Activated CD4-positive, alpha-beta T cell treated with anti-CD3 and anti-CD28 coated beads, Interleukin-2, amount 50 U/mL, for 24 hours (primary cell): Measurements from ENCODE around the gene CELF1.

Experiments
- DNase-seq, 2 donors: peaks; one replicate each; pipeline ENCODE4 v3.0.0-alpha.2; 2020; ENCODE audit warnings: low read depth in 1 of 2, low spot score in 1 of 2

Gene CELF1

DNA sequence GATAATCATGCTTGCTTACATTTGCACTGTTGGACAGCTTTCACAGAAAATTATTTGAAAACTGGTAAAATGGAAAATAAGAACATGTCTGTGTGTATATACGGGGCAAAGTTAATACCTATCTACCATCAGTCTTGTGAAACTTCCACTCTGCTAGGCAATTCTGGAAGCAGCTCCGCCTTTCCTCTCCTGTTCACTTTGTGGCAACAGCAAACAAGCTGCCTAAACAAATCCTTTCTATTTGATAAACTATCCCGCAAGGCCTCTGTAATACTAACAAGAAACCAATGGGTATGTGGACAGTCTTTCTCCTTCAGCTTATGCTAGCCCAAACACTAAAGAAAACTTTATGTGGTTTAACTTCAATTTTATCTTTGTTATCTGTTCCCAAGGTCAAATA is 64.8 kb downstream of the CELF1 start:
- no peak for DNase-seq

DNA sequence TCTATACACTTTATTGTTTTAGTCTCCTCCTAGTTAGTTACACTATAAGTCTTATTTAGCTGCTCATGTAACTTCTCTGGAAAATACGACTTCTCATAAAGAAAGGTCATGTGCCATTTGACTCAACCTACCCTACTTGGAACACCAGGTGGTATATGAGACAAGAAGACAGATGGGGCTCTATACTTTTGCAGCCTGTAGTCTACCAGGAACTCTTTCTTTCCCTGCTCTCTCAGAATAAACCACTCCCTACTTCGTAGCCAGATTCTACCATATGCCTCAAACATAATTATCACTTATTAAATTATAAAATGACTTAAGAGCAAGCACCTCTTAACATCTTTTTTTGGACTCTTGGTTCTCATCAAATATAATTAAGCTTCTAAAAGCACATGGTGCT is 65.5 kb downstream of the CELF1 start:
- DNase-seq: no peak

DNA sequence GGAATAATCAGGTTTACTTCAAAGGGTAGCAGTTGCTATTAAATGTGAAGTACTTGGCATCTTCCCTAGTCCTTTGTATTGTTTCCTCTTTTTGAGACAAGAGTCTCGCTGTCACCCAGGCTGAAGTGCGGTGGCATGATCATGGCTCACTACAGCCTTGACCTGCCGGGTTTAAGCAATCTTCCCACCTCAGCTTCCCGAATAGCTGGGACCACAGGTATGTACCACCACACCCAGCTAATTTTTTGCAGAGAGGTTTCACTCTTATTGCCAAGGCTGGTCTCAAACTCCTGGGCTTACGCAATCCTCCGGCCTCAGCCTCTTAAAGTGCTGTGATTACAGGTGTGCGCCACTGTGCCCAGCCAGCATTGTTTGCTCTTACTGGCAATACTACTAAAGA is 67.8 kb downstream of the CELF1 start:
- DNase-seq: no peak

DNA sequence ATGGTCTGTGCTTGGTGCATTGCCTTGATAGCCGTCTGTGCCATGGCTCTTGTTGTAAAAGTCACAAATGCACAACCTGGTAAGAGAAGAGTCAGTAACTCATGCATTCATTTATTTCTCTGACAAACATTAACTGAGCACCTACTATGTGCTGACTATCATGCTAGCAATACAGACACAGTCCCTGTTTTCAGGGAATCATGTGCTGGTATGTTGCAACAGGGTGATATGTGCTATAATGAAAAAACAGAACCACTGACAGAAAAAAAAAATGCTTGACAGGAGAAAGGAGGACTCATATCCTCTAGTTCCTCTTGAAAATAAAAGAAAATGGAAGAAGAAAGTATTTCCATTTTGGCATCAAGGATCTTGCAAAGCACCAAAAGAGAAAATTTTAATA is 69.5 kb downstream of the CELF1 start:
- no peak for DNase-seq

DNA sequence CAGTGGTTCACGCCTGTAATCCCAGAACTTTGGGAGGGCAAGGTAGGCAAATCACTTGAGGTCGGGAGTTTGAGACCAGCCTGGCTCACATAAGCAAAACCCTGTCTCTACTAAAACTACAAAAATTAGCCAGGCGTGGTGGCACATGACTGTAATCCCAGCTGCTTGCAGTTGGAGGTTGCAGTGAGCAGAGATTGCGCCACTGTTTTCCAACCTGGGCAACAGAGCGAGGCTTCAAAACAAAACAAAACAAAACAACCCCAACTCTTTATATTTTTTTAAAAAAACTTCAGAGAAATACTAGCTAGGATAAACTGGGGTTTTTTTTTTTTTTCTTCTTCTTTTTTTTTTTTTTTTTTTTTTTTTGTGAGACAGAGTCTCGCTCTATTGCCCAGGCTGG is 72.2 kb downstream of the CELF1 start:
- DNase-seq: no peak

DNA sequence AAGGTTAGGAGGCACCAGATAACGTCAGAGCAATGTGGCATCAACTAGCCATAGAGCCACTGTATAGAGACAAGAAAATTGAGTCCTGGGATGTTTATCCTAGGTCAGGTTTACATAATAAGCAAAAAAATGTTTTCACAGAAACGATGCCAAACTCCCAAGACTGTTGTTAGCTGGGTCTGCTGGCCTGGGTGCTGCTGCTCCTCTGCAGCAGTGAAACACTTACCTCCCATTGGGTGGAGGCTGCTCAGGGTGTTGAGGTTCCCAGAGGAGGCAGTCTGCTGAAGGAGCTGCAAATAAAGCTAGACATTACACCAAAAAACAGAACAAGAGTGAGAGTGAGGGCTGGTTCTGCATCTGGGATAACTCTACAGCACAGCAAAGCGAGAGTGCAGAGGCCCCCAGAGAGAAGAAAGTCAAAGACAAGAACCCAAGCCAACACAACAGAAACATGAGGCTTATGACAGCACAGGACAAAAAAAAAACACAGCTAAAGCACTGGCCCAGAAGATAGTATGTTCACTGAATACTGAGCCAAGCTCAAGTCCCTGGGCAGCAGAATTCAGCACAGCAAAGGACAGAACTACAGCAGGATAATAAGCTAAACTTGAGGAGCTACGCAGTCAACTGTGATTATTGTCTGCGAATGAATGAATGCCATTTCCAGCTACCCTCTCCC is 74.1 kb downstream of the CELF1 start:
- no peak for DNase-seq

DNA sequence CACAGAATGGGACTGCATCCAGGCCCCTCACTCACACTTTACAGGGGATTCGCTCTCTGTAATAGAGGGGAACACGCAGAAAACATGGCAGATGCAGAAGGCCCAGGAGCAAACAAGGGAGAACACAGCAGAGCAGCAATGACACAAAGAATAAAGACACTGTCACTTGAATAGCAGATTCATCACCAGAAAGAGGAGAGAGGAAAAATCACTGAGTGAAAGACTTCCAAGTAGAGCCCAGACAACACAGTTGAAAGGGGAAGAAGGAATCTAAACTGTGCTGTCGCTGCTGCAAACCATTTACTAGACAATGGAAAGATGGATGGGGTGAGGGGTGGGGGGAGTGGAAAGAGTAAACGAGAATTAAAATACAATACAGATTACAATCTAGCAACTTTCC is 75.2 kb downstream of the CELF1 start:
- DNase-seq: no peak

DNA sequence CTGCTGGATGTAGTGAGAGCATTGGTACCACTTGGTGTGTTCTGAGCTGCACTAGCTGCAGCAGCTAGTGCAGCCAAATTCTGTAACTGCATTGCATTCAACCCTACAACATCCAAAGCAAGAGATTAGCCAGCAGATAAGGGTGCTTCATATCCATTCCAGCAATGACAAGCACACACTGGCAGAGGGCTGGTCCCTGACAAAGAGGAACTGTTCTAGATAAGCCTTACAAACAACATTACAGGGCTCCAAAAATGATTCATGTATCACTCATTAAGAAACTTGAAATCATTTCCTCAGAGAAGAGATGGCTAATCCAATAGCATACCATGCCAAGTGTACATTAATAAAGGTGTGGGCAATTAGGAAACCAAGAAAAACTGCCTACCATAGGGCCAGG is 75.6 kb downstream of the CELF1 start:
- no peak for DNase-seq

DNA sequence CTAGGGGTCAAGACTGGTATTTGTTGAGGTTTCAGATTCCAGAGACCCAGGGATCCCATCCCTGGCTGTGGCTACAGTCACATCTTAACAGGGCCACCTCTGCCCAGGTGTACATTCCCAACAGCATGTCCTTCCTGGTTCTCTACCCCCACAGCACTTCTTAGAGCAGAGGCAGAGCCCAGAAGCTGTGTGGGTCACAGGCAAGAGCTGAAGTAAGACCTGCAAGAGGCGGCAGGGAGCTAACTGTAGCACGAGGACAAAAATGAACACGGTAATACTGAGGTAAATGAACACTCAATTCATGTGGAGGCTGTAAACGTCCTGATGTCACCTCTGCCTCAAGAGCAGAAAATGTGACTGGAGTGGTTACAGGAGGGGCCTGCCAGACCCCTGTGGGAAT is 82.3 kb downstream of the CELF1 start:
- no peak for DNase-seq

DNA sequence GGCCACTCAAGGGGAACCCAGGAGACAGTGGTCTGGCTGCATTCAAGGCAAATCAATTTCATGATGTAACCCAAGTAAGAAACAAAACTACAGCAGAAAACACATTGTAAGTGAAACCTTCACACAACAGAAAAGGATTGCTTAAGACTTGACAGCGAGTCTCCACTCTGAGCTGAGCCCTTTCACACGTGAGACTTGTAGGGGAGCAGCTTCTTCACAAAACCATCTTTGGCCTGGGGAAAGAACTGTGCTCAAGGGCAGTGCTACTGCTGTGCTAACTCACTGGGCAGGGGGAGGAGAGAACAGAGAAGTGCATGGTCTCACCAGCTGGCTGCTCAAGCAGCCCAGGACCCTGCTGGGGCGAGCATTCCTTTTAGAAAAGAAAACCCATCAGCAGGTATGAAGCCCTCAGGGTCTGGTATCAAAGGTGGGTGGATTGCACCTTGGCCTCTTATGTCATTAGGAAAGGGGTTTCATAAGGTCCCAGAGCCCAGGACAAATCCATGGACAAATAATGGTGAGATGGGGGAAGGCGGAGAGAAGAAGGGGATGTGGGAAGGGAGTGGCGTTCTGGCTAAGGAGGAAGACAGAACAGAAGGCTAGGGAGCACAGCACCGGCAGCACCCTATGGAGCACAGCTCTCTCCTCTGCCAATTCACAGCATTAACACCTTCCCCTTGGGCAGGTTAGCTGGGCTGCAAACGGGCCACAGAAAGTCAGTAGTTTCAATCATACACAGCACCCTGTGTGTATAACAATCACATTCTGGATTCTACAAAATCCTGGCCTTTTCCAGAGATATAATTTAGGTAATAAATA is 83.4 kb downstream of the CELF1 start:
- no peak for DNase-seq

DNA sequence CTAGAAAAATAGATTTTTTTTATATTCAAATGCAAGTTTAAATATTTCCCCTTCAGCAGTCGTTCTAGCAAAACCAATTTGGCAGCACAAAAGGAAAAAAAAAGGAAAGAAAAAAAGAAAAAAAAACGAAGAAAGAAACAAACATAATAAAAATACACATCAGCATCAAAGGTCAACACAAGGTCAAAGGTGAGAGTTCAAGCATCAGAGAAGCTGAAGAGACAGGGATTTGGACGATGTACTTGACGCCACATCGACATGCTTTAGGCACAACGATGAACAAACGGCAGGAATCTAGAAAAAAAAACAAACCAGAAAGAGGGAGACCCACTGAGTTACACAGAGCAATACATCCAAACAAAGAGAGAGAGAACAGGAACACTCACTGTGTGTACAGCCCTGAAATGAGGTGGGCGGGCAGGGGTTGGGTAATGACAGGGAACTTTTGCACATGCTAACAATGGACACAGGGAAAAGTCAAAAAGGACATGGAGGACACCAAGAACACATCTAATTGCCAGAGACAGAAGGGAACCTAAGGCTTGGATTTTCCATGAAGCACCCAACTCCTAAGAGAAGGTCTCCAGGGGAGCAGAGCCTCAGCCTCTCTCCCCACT is 84.2 kb downstream of the CELF1 start:
- no peak for DNase-seq

DNA sequence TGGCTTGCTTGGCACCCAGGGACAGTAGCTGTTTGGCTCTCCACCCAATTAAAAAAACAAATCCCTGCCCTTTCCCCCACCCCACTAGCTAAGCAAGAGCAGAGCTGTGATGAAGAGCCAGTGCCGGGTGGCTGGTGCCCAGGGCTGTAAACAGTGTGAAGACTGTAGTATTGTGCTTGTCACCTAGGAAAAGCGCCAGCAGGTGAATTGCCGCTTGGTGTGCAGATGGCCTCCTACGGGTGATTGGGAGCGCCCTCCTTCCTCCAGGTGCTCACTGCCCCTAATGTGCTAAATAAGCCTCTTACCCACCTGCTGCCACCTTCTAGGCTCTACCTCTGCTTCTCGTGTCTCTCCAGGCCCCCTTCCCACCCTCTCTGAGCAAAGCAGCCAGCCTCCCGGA is 85.6 kb downstream of the CELF1 start:
- no peak for DNase-seq

DNA sequence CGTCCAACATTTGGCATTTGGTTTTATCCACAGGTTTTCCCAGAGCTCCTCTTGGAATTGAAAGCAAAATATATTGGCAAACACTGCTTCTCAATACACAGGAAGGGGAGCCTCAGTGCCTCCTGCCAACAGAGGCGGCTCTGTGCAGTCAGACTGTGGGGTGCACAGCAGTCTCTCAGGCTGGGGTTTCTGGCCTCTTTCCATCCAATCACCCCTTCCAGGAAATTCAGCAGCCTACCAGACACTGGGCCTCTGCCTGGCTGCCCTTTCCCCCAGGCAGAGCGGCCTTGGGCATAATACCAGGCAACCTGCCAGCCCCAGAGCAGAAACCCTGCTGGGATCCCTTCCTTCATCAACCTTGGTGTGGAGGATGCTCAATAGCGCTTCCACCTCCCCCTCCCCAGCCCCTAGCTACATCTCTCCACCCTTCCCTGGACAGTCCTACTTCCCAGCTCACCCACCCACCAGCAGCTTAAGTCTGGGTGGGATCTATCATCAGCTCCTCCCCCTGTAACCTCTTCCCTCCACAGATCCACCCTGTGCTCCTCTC is 86.2 kb downstream of the CELF1 start:
- no peak for DNase-seq

DNA sequence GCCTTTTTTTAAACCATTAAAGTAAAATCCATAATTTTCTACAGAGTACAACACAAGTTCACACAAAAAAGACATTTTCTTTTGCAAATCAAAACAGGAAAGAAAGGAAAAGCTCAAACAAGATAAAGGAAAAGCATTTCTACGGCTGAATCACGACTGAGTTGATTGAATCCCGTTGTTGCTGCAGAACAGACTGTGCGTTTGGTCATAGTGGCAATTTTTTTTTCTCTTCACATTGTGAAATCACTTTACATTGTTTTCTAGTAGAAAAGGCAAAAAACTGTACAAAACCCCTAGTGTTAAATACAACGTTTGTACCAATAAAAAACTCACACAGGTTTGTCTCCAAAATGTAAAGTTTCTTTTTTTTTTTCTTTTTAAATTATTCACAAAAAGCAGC is 86.7 kb downstream of the CELF1 start:
- DNase-seq: no peak

DNA sequence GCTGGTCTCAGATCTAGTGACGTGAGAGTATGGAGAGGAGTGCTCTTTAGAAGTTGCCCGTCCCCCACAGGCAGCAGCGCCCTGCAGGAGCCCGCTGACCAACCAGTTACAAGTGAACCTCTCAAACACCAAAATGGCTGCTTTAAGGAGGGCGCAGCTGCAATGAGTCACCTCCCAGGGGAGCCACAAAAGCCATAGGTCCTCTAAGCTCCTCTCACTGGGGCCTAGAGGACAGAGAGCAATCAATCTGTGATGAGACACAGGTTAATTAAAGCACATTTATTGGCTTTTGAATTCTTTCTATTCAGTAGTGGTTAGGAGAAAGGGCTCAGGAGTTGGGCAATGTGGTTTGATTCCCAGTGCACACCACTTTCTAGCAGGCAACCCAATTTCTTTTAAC is 88.4 kb downstream of the CELF1 start:
- no peak for DNase-seq

DNA sequence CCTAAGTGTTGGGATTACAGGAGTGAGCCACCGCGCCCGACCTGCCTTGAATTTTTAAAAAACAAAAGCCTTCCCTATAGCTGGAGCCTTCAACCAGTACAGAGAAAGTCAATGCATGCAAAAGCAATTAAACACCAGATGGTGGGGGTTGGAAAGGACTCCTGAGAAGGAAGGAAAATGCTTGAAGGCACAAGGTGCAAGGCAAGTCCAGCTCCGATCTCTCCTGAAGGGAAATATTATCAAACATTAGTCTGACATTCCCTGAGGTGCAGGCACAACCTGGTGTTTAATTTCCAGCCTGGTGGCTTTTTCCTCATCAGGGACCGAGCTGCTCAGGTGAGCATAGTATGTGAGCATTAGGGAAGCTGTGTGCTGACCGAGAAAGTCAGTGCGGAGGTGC is 91.1 kb downstream of the CELF1 start:
- DNase-seq: no peak

DNA sequence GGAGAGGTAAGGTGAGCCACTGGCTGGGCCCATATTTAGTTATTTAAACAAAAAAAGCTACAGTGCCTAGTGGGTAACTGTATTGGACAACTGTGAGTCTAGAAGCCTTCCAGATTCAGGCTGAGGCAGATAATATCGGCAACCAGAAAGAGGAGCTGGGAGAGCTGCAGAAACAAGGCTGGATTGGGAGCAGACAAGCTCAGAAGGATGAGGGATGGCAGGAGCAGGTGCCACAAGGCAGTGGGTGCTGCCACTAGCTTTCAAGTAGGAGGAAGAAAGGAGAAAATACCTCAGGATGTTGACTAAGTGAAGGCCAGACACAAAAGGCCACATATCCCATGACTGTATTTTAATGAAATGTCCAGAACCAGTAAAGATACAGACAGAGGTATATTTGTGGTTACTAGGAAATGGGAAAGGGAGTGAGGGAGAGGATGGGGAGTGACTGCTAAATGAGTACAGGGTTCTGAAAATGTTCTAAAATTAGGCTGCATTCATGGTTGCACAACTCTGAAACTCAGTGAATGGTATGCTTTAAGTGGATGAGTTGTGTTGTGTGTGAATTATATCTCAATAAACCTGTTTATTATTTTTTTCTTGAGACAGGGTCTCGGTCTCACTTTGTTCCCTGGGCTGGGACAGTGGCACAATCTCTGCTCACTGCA is 92.2 kb downstream of the CELF1 start:
- no peak for DNase-seq

DNA sequence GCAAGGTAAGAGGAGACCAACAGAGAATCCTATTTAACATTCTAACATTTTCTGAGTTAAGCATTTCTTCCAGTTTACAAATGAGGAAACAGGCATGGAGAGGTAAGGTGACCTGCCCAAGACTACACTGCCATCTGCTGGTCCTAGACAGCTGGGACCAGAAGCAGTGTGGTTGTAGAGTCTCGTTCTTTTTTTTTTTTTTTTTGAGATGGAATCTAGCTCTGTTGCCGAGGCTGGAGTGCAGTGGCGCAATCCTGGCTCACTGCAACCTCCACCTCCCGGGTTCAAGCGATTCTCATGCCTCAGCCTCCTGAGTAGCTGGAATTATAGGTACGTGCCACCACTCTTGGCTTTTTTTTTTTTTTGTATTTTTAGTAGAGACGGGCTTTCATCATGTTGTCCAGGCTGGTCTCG is 98.7 kb downstream of the CELF1 start:
- peak; percentile 9 to 53 for DNase-seq

DNA sequence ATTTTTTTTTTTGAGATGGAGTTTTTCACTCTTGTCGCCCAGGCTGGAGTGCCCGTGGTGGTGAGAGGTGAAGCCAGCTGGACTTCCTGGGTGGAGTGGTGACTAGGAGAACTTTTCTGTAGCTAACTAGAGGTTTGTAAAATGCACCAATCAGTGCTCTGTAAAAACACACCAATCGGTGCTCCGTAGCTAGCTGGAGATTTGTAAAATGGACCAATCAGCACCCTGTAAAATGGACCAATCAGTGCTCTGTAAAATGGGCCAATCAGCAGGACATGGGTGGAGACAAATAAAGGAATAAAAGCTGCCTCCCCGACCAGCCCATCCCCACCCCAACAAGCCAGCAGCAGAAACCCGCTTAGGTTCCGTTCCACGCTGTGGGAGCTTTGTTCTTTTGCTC is 99.6 kb downstream of the CELF1 start:
- DNase-seq: no peak

DNA sequence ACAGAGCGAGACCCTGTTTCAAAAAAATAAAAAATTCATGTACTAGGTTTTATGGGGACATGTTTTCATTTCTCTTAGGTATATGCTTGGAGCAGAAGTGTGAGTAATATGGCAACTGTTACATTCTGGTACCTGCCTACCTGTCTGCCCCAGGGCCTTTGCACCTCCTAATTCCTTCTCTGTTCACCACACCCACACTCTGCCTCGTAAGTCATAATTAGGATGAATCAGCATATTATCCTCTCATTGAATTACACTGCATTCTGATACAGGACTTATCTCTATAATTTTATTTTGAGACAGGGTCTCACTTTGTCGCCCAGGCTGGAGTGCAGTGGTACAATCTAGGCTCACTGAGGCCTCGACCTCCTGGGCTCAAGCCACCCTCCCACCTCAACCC is 100.9 kb downstream of the CELF1 start:
- no peak for DNase-seq

DNA sequence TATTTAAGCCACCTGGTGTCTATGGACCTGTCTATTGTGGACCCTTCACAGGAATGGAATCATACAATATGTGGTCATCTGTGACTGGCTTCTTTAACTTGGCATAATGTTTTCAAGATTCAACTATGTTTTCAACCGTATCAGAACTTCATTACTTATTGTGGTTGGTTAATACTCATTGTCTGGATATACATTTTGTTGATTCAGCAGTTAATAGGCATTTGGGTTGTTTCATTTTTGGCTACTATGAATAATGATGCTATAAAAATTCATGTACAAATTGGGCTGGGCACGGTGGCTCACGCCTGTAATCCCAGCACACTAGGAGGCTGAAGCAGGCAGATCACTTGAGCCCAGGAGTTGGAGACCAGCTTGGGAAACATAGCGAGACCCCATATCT is 101.5 kb downstream of the CELF1 start:
- DNase-seq: no peak

DNA sequence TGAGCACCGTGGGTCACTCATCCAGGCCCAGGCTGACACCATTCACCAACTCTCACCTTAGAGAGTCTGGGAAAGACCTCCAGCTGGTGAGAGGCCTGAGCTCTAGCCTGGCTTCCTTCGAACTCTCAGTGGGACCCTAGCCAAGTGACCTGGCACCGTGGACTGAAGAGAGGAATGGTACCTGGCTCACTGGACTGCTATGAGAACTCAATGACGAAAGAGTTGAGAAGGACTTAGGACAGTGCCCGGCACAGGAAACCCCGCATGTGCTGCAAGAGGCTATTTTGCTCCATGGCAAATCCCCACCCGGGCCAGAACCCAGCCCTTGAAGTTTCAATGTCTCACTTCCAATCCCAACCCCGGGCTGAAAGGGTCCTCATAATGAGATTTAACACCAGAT is 103.4 kb downstream of the CELF1 start:
- DNase-seq: no peak
